Sigmoid colon (tissue), 3 donors: ENCODE data around the gene SNTA1.

ENCODE experiments used
- POLR2A ChIP-seq, 2 donors: fragments of 450-650 bp; IDR thresholded peaks; one replicate each; pipeline ENCODE4 v1.6.1; 2016; ENCODE audit warnings: antibody characterized with exemption in 2 of 2, mild to moderate bottlenecking in 2 of 2, moderate library complexity in 2 of 2
- TF ChIP-seq, protein P1 (sequence below), 4 experiments: fragments of 450-650 bp in 3 of 4; fragments of 200-600 bp in 1 of 4; IDR thresholded peaks; one replicate each; pipeline ENCODE4 v1.5.1; 2016 to 2019; ENCODE audit warnings: antibody characterized with exemption in 4 of 4, mild to moderate bottlenecking in 3 of 4, moderate library complexity in 2 of 4

DNA sequence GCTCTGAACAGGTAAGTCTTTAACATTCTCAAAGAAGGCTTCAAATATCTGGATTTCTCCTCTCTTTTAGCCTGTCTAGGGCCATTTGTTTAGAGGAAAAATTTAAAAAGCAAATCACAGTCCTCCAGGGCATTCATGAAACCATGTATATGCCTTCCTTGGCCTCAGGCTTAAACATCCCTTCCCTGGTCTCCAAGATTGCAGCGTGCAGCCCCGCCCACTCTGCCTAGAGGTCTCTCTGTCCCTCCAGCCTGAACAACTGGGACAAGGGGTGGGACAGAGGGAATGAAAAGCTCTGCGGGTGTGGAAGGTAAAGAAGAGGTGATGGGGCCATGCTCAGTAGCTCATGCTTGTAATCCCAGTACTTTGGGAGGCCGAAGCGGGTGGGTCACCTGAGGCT is 36.5 kb upstream of the SNTA1 start:
- no peak for TF ChIP-seq POLR2A (IDR thresholded peaks at IDR 0.05)
- TF ChIP-seq, protein P1, sequence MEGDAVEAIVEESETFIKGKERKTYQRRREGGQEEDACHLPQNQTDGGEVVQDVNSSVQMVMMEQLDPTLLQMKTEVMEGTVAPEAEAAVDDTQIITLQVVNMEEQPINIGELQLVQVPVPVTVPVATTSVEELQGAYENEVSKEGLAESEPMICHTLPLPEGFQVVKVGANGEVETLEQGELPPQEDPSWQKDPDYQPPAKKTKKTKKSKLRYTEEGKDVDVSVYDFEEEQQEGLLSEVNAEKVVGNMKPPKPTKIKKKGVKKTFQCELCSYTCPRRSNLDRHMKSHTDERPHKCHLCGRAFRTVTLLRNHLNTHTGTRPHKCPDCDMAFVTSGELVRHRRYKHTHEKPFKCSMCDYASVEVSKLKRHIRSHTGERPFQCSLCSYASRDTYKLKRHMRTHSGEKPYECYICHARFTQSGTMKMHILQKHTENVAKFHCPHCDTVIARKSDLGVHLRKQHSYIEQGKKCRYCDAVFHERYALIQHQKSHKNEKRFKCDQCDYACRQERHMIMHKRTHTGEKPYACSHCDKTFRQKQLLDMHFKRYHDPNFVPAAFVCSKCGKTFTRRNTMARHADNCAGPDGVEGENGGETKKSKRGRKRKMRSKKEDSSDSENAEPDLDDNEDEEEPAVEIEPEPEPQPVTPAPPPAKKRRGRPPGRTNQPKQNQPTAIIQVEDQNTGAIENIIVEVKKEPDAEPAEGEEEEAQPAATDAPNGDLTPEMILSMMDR (IDR thresholded peaks at IDR 0.05) = no peak
